Fibroblast of peridontal ligament (primary cell): ENCODE results near the gene SLIT3.

Experiments
- DNase-seq: peaks from one replicate; pipeline ENCODE4 v3.0.0-alpha.2; 2010; ENCODE audit errors: extremely low read depth

The SLIT3 gene

GRCh38 chr5:169270827-169271226, 30.1 kb downstream of the SLIT3 start:
- no peak for DNase-seq

GRCh38 chr5:169268019-169268418, 32.9 kb downstream of the SLIT3 start:
- DNase-seq: peak; percentile 67

- no peak for DNase-seq
These were observed 35.1 kb downstream of the SLIT3 start for GRCh38 chr5:169265888-169266287.

- no peak for DNase-seq
These were observed 37.3 kb downstream of the SLIT3 start for GRCh38 chr5:169263591-169263990.

GRCh38 chr5:169260896-169261569, 39.9 kb downstream of the SLIT3 start:
- no peak for DNase-seq

- peak; percentile 82 for DNase-seq
These were observed 42.5 kb downstream of the SLIT3 start for GRCh38 chr5:169258372-169259000.

- no peak for DNase-seq
These were observed 44.7 kb downstream of the SLIT3 start for GRCh38 chr5:169256191-169256590.

- DNase-seq: no peak
These were observed 47.9 kb downstream of the SLIT3 start for GRCh38 chr5:169253071-169253470.

GRCh38 chr5:169251333-169252084, 49.4 kb downstream of the SLIT3 start:
- peak; percentile 48 for DNase-seq

- no peak for DNase-seq
These were observed 50.1 kb downstream of the SLIT3 start for GRCh38 chr5:169250887-169251286.

- DNase-seq: peak; percentile 18
These were observed 51.9 kb downstream of the SLIT3 start for GRCh38 chr5:169248996-169249395.

GRCh38 chr5:169248550-169248949, 52.4 kb downstream of the SLIT3 start:
- peak; percentile 42 for DNase-seq

GRCh38 chr5:169244812-169245211, 56.1 kb downstream of the SLIT3 start:
- no peak for DNase-seq

GRCh38 chr5:169243651-169244422, 57.1 kb downstream of the SLIT3 start:
- no peak for DNase-seq

GRCh38 chr5:169242849-169243186, 58.1 kb downstream of the SLIT3 start:
- no peak for DNase-seq

- no peak for DNase-seq
These were observed 58.6 kb downstream of the SLIT3 start for GRCh38 chr5:169242175-169242848.

- DNase-seq: peak; percentile 28
These were observed 71.5 kb downstream of the SLIT3 start for GRCh38 chr5:169229342-169229892.

- no peak for DNase-seq
These were observed 74.0 kb downstream of the SLIT3 start for GRCh38 chr5:169226895-169227294.

- no peak for DNase-seq
These were observed 75.0 kb downstream of the SLIT3 start for GRCh38 chr5:169225830-169226356.

- DNase-seq: no peak
These were observed 77.4 kb downstream of the SLIT3 start for GRCh38 chr5:169223595-169223953.

GRCh38 chr5:169222934-169223594, 77.9 kb downstream of the SLIT3 start:
- no peak for DNase-seq
